HG03571 (cell line): ENCODE data around the gene HMCES.
A peak's percentile ranks its signal among the peaks of the same experiment; 100 is the strongest.

Experiments
- ATAC-seq: cut with Tn5 transposase; IDR thresholded peaks from one replicate; pipeline ENCODE4 v1.9.1; 2021; ENCODE audit not compliant: unreplicated experiment

HMCES gene

DNA sequence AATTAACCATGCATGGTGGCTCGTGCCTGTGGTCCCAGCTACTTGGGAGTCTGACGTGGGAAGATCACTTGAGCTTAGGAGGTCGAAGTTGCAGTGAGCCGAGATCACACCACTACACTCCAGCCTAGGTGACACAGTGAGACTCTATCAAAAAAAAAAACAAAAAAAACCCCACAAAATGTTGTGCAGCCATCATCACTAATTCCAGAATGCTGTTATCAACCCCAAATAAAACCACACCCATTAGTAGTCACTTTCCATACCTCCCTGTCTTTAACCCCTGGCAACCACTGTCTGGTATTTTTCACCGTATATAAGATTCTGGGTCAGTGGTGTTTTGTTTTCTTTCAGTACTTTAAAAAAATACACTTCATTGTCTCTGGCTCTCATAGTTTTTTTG lies 16.6 kb downstream of the HMCES start:
- ATAC-seq = no peak

DNA sequence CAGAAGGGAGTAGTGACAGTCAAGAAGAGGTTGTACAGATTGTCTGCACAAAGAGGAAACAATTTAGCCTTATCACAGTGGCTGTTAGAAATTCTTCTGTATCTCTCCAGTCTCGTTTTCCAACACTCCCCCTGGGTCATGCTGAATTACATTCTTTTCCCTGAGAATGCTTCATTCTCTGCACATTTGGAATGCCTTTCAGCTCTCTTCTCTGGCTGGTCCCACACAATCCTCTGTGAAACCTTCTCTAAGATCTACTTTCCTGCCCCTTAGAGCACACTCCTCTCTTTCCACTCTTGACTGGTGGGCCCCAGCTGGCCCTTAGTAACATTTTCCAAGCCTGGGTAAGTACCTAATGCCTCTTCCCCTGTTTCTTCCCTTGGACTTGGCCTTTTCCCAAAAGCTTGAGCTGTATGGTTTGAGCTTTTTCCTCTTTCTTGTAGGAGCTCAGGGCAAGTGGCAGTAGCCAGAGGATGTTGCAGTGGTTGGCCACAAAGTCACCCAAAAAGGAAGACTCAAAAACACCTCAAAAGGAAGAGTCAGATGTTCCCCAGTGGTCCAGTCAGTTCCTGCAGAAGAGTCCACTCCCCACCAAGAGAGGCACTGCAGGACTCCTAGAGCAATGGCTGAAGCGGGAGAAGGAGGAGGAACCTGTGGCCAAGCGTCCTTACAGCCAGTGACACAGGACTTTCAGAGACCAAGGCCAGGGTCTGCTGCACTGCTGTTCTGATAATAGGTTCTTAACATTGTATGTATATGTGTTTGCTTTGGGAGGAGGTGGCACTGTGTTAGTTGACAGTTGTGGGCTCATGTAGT lies 25.7 kb downstream of the HMCES start:
- no peak for ATAC-seq

DNA sequence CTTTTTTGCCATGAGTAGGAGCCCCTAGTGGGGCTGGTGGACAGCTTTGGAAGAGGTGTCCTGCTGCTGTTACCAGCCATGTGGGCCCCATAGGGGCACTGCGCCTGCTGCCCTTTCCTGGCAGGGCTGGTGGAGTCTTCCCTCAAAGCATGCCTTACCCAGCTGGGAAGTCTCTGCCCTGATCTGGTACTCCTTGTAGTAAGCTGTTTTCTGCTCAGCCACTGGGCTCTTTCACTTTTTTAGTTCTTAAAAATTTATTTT lies 26.2 kb downstream of the HMCES start:
- no peak for ATAC-seq

GRCh38 chr3:129305592-129306091 lies 27.0 kb downstream of the HMCES start:
- peak; percentile 39 for ATAC-seq

GRCh38 chr3:129308636-129309035 lies 30.0 kb downstream of the HMCES start:
- ATAC-seq = no peak

DNA sequence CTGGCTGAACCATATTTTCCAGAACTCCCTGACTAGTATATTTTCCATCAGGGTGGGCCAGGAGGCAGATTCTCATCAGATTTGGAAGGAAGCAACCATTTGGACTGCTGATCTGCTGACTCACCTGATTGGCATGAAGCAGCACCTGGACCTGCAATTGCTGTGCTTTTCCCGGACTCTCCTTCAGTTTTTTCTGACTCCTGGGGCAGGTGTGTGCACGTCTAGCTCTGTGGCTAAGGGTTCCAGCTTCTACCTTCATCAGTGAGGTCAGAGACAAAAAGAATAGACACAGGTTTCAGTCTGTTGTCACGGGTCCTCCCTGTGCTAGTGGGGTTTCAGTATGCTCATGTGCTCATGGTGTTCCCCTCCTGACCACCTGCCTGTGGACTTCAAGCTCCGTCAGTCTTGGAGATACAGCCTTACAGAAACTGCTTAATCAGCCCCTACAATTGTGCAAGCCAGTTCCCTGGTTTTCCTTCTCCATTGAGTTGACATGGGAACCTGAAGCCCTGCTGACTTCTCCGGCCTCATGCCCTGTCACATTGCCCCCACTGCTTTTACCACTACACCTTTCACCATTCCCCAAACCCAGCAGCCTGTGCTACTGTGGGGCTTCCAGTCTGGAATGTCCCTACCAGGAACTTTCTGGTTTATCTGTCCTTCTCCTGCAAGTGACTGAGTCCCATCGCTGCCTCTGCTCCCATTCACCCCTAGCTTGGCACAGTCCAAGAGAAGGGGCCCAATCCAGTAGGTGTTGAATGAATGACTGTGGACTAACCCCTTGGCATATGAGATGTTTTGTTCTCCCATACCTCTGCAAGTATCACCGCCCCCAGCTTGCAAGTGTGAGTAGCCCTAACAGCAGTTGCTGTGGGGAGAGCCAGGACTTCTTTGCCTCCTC lies 31.7 kb downstream of the HMCES start:
- no peak for ATAC-seq

DNA sequence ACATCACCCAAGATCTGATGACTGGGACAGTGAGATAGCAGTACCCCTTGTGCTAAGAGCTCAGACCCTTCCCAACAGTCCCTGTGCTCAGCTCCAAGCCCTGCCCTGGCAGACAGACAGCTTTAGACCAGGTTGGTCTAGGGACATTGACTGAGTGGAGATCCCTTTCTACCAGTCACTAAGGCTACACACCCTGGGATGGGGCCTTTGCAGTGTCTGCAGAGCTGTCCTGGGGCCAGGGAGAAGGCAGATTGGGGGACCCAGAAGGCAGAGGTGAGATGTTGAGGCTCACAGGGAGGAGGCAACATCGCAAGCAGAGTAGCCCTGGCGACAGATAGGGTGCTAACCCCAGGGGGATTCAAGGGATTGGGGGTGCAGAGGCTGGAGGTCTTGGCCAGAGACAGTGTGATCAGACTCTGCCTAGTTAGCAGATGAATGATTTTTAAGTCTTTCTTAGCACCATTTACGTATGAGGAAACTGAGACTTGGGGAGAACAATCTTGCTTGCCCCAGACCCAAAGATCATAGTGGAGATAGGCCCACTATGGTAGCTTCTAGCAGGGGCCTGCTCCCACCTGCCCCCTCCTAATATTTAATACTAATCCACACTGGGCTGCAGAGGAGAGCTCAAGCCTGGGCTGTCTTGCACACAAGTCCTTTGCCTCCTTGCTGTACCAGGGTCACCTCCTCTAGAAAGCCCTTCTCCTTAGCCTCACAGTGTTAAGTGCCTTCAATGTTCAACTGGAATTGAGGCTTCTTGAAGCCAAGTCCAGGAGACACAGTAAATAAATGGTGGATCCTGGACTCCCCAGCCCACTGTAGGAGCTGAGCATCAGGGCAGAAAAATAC lies 32.6 kb downstream of the HMCES start:
- ATAC-seq = no peak

- ATAC-seq = no peak
Measured at GRCh38 chr3:129312021-129312639, 33.5 kb downstream of the HMCES start.

DNA sequence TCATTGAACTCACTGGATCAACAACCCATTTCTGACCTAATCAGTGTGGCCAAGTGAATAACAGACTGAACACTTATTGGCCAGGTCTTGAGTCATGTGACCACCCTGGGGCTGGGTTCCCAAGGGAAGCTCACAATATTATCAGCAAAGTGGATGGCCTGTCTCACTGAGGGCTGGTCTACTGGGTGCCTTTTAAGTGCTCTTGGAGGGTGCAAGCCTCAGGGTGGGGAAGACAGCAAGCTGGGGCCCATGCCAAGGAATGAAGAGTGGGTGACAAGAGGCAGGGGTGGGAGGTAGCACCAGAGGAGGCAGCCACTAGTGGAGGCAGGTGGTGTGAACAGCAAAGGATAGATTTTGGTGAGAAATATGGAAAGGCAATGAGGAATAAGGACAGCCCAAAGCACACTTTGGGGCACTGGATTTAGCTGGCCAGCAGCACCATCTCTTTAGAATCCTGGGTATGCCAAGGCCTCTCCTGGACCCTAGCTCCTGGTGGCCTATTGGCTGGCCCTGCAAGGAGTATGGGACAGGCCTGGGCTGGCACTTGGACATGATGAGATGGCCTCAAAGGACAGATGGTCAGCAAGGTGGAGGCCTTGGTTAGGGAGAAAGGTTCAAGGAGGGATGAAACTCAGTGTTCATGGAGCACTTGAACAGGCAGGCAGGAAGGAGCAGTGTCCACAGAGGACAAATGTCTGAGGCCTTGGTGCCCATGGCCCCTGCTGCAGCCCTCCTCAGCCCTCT lies 34.2 kb downstream of the HMCES start:
- no peak for ATAC-seq

DNA sequence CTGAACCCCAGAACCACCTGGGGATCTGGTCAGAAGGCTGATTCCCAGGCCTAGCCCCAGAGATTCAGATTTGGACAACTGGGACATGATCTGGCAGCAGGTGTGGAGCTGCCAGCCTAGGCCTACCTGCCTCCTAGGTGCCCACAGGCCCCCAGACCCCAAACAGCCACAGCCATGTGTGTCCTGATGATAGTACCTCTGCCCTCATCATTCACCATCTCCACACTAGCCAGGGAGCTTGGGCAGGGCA lies 34.7 kb downstream of the HMCES start:
- ATAC-seq = no peak

GRCh38 chr3:129313665-129314385 lies 35.2 kb downstream of the HMCES start:
- no peak for ATAC-seq

- ATAC-seq = peak; percentile 32
Measured at GRCh38 chr3:129314386-129315222, 35.9 kb downstream of the HMCES start.

GRCh38 chr3:129315223-129315997 lies 36.7 kb downstream of the HMCES start:
- ATAC-seq = no peak

- no peak for ATAC-seq
Measured at GRCh38 chr3:129315998-129316247, 37.3 kb downstream of the HMCES start.

DNA sequence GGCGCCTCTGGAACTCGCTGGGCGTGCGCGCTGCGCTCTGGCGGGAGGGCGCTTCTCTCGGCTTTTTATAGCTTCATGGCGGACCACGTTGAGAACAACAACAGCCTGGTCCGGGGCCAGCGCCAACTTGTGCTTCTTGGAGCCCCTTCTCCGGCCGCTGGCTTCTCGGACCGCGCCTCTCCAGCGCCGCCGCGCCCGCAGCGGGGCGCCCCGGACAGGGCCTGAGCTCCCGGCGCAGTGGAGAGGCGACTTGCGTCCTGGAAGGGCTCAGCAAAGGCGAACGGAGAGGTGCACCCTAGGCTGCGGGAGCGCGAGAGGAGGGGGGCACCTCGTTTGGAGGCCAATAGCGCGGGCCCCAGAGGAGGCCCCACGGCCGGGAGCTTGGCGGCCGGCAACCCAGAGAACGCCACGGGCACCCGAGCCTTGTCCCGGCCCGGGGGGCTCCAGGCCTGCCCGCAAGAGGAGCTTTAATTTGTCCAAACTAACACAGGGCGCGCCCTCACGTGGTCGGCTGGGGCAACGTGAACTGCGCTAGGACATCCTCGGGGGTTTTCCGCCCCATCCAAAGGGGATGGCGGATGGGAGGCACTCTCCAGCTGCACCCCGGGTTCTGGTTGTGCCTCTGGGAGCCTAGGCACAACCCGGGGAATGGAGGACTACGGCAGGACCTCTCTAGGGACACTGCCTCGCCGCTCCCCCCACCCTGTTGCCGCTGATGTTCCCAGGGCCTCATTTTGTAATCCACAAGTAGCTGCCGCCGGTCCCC lies 37.8 kb downstream of the HMCES start:
- peak; percentile 30 for ATAC-seq

DNA sequence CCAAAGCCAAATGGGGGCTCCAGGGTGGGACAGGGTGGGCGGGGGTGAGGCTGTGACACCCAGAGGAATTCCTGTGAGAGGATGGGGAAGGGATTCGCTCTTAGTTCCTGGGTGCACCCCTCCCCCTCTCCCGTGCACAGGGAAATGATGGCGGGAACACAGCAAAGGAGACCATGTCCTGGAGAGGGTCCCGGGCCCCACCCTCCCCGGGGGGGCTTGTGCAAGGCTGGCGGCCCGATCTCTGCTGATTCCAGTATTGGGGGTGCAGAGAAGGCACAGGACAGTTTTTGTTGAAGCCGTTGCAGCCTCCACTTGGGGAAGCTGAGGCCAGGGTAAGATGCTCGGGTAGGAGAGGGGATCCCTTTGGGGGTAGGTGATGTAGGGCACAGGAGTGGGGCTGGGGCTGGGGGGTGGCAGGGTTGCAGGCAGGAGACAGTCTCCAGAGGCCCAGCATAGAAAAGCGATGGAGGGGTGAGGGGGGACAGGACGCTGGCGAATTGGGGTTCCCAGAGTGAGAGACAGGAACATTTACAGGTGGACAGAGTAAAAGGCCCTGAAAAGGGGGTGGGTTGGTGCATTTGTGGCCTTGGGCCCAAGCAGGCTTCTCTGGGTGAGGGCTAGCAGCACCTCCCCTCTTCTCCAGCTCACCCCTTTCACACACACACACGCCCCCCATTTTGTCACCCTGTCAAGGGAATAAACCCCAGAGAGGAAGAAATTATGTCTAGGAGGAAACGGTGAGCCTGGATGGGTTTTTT lies 38.5 kb downstream of the HMCES start:
- no peak for ATAC-seq

DNA sequence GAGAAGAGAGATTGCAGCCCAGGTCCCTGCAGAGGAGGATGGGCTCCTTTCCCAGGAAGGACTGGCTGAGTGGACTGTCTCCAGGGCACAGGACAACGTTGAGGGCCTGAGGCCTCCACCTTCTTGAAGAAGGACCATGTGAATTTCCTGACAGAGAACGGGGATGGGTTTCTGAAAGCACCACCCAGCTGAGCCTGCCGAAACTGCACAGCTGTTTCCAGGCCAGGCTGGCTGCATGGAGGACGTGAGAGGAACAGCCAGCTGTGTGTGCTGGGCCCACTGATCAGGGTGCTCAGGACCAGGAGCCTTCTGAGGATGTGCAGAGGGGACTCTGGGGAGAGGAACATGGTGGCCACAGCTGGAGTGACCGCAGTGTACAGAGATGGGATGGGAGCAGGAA lies 39.2 kb downstream of the HMCES start:
- ATAC-seq = no peak
